GM18873 (cell line): ENCODE results near the gene IFNLR1.

Source experiments
- ATAC-seq: cut with Tn5 transposase; IDR thresholded peaks from one replicate; pipeline ENCODE4 v1.9.1; 2021; ENCODE audit warnings: mild to moderate bottlenecking, moderate library complexity, moderate number of reproducible peaks; ENCODE audit not compliant: unreplicated experiment, low FRiP score

The IFNLR1 gene

GRCh38 chr1:24180676-24181075 is 6.4 kb downstream of the IFNLR1 start:
- ATAC-seq = no peak

GRCh38 chr1:24179251-24179840 is 7.7 kb downstream of the IFNLR1 start:
- ATAC-seq = no peak

GRCh38 chr1:24178407-24178806 is 8.7 kb downstream of the IFNLR1 start:
- no peak for ATAC-seq

GRCh38 chr1:24177161-24177560 is 9.9 kb downstream of the IFNLR1 start:
- ATAC-seq = no peak

- no peak for ATAC-seq
Observed at GRCh38 chr1:24175033-24175755, 11.9 kb downstream of the IFNLR1 start.

- ATAC-seq = no peak
Observed at GRCh38 chr1:24173638-24174575, 13.2 kb downstream of the IFNLR1 start.

GRCh38 chr1:24172598-24172997 is 14.5 kb downstream of the IFNLR1 start:
- no peak for ATAC-seq

- ATAC-seq = no peak
Observed at GRCh38 chr1:24169286-24169685, 17.8 kb downstream of the IFNLR1 start.

GRCh38 chr1:24168245-24168644 is 18.8 kb downstream of the IFNLR1 start:
- ATAC-seq = no peak

- no peak for ATAC-seq
Observed at GRCh38 chr1:24167008-24167407, 20.1 kb downstream of the IFNLR1 start.

GRCh38 chr1:24165500-24165899 is 21.6 kb downstream of the IFNLR1 start:
- no peak for ATAC-seq

- ATAC-seq = no peak
Observed at GRCh38 chr1:24164004-24164403, 23.1 kb downstream of the IFNLR1 start.

GRCh38 chr1:24162201-24162600 is 24.9 kb downstream of the IFNLR1 start:
- no peak for ATAC-seq

GRCh38 chr1:24161270-24161669 is 25.8 kb downstream of the IFNLR1 start:
- no peak for ATAC-seq

- ATAC-seq = no peak
Observed at GRCh38 chr1:24159366-24159765, 27.7 kb downstream of the IFNLR1 start.

GRCh38 chr1:24157918-24158481 is 29.1 kb downstream of the IFNLR1 start:
- ATAC-seq = no peak

- ATAC-seq = no peak
Observed at GRCh38 chr1:24156542-24157260, 30.4 kb downstream of the IFNLR1 start.

- ATAC-seq = no peak
Observed at GRCh38 chr1:24155011-24155782, 31.9 kb downstream of the IFNLR1 start.

GRCh38 chr1:24154215-24154614 is 32.9 kb downstream of the IFNLR1 start:
- ATAC-seq = no peak
